Activated CD8-positive, alpha-beta T cell treated with anti-CD3 and anti-CD28 coated beads for 36 hours (primary cell): Measurements from ENCODE around the gene CHRM1. TPM values are rescaled to one million over a fixed set of nuclear protein-coding genes. Genes with fewer than 3 reads are reported as not detected.
"Not testable (repeated sequence)": the region's sequence is repeated elsewhere in the genome, so short reads cannot be mapped to it uniquely, and the experiment has no call there.

Source experiments
- ATAC-seq: fragments of 200-7000 bp; cut with Tn5 transposase; one replicate; pipeline ENCODE4 v1.10.0; 2021; ENCODE audit warnings: mild to moderate bottlenecking, moderate library complexity
- CTCF ChIA-PET: fragments of 350-600 bp; sonication (Branson Sonifier 250); formaldehyde crosslinking; loops from one replicate; lab custom pipeline; 2021; ENCODE audit warnings: antibody characterized with exemption; lab: Charles Lee
- POLR2A ChIA-PET: fragments of 350-600 bp; sonication (Branson Sonifier 250); formaldehyde crosslinking; loops from one replicate; lab custom pipeline; 2021; ENCODE audit warnings: antibody characterized with exemption; lab: Charles Lee
- DNase-seq: peaks from one replicate; pipeline ENCODE4 v3.0.0-alpha.2; 2020
- H3K27ac Mint-ChIP-seq: one replicate; pipeline ENCODE4 v1.8.0; 2021; ENCODE audit warnings: mild to moderate bottlenecking, mixed read lengths
- H3K27me3 Mint-ChIP-seq: one replicate; pipeline ENCODE4 v1.8.0; 2021; ENCODE audit warnings: mixed read lengths
- H3K36me3 Mint-ChIP-seq: one replicate; pipeline ENCODE4 v1.8.0; 2021; ENCODE audit warnings: low read depth, mixed read lengths
- H3K4me1 Mint-ChIP-seq: one replicate; pipeline ENCODE4 v1.8.0; 2021; ENCODE audit warnings: low read depth, mixed read lengths
- H3K4me3 Mint-ChIP-seq: one replicate; pipeline ENCODE4 v1.8.0; 2021; ENCODE audit warnings: mild to moderate bottlenecking, moderate library complexity, mixed read lengths
- H3K9me3 Mint-ChIP-seq: one replicate; pipeline ENCODE4 v1.8.0; 2021; ENCODE audit warnings: mixed read lengths
- intact Hi-C: fragments of 100-400 bp; cut with micrococcal nuclease; formaldehyde crosslinking; loops from one replicate; pipeline ENCODE4 v1.10.0; 2022
- total RNA-seq, 2 experiments: library from RNA; stranded (reverse); gene quantifications; one replicate each; pipeline ENCODE4 v1.2.3, GENCODE V29; 2021
- TF ChIP-seq, protein P1 (sequence below): fragments of 200-600 bp; IDR thresholded peaks from one replicate; pipeline ENCODE4 v1.8.0; 2022; ENCODE audit warnings: antibody characterized with exemption, mild to moderate bottlenecking

Gene CHRM1
- total RNA-seq, 2 experiments from 2014 or later = not detected

- intact Hi-C loops = no loop called here
- H3K4me1 Mint-ChIP-seq = peaks cover 12% of the 10 kb centered on the region
- no peaks in the 10 kb centered on the region for H3K27me3 Mint-ChIP-seq
- no peaks in the 10 kb centered on the region for H3K9me3 Mint-ChIP-seq
- CTCF ChIA-PET = interaction anchor here (1.3 to 2.5 kb wide), 2 partner anchors 13 to 89 kb away, joined by 4 to 9 read pairs; no protein-coding TSS in a partner anchor
- ATAC-seq (no peak), DNase-seq (no peak)
- no peak overlapping the region for H3K4me3 Mint-ChIP-seq
- TF ChIP-seq, protein P1, sequence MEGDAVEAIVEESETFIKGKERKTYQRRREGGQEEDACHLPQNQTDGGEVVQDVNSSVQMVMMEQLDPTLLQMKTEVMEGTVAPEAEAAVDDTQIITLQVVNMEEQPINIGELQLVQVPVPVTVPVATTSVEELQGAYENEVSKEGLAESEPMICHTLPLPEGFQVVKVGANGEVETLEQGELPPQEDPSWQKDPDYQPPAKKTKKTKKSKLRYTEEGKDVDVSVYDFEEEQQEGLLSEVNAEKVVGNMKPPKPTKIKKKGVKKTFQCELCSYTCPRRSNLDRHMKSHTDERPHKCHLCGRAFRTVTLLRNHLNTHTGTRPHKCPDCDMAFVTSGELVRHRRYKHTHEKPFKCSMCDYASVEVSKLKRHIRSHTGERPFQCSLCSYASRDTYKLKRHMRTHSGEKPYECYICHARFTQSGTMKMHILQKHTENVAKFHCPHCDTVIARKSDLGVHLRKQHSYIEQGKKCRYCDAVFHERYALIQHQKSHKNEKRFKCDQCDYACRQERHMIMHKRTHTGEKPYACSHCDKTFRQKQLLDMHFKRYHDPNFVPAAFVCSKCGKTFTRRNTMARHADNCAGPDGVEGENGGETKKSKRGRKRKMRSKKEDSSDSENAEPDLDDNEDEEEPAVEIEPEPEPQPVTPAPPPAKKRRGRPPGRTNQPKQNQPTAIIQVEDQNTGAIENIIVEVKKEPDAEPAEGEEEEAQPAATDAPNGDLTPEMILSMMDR = no peak
- POLR2A ChIA-PET = interaction anchor here (1.4 to 1.7 kb wide), 3 partner anchors 19 to 35 kb away, joined by 5 to 8 read pairs (median 6); no protein-coding TSS in a partner anchor
- H3K36me3 Mint-ChIP-seq = peaks cover 35% of the 10 kb centered on the region
- no peak overlapping the region for H3K27ac Mint-ChIP-seq
Measured at GRCh38 chr11:62875698-62876478, 45.3 kb downstream of the CHRM1 start.

GRCh38 chr11:62874851-62875250 lies 46.3 kb downstream of the CHRM1 start:
- ChIA-PET CTCF (interaction anchor here (0.9 to 2.5 kb wide), 3 partner anchors 9 to 88 kb away, joined by 3 to 9 read pairs (median 6); no protein-coding TSS in a partner anchor), POLR2A (interaction anchor here (1.4 to 1.5 kb wide), 2 partner anchors 20 to 34 kb away, joined by 8 read pairs; no protein-coding TSS in a partner anchor)
- peaks cover 7% of the 10 kb centered on the region for H3K4me1 Mint-ChIP-seq
- H3K36me3 Mint-ChIP-seq = peaks cover 29% of the 10 kb centered on the region
- intact Hi-C loops = no loop called here
- TF ChIP-seq, protein P1 = no peak
- H3K4me3 Mint-ChIP-seq = no peak overlapping the region
- no peaks in the 10 kb centered on the region for H3K27me3 Mint-ChIP-seq
- H3K27ac Mint-ChIP-seq = no peak overlapping the region
- no peak for DNase-seq
- no peak for ATAC-seq
- no peaks in the 10 kb centered on the region for H3K9me3 Mint-ChIP-seq

DNA sequence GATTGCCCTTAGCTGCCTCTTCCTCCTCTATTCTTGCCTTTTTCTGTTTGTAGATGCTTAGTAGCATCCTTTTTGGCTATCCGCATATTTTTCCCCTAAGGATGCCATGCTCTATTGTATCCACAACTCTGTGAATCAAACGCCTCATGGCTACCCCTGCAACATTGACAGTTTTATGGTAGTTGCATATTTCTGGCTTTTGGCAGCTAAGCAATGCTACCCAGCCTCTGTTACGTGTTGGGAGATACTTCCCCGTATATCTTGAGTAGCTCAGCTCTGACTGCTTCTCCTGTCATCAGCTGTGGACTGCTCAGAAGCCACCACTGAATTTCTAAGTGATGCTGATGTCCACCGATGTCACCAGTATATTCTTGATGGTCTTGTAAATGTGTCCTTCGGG lies 55.5 kb downstream of the CHRM1 start:
- Mint-ChIP-seq H3K27ac (no peak overlapping the region), H3K9me3 (no peaks in the 10 kb centered on the region), H3K4me1 (peaks cover 20% of the 10 kb centered on the region), H3K4me3 (no peak overlapping the region), H3K36me3 (peaks cover 8% of the 10 kb centered on the region), H3K27me3 (no peaks in the 10 kb centered on the region)
- DNase-seq = no peak
- CTCF ChIA-PET = interaction anchor here (1.0 to 2.3 kb wide), 5 partner anchors 9 to 273 kb away, joined by 3 to 7 read pairs (median 3); partner anchors contain the start of genes POLR2G and SLC3A2
- ATAC-seq = no peak
- POLR2A ChIA-PET = interaction anchor here (0.7 to 5.7 kb wide), 5 partner anchors 10 to 119 kb away, joined by 3 to 49 read pairs (median 11); partner anchors contain the start of gene SLC3A2
- intact Hi-C loops = no loop called here
- TF ChIP-seq, protein P1 = no peak

DNA sequence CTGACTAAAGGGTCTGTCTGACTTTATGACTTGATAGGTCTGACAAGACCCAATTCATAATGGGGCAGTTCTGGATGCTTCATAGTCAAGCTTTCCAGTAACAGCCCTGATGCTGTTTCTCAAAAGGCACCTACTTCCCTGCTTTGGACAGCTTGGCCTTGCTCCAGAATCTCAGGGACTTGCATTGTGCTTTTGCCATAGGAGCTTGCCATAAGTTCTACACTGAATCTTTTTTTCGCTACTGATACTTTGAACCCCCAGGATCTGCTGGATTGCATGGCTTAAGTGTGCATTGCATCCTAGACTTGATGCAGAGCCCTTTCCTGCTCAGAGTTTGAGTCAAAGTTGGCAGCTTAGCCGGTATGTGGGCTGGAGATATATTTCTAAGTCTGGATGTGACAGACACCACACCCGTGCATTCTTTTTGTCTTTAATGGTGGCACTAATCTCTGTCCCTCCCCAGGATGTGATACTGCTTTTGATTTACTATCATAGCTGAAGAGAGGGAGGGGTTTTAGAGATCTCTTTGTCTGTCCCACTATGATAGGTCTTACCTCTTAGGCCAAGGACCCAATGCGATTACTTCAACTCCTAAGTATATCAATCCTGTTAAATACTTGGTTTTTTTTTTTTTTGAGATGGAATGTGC lies 57.4 kb downstream of the CHRM1 start:
- ChIA-PET CTCF (interaction anchor here (0.9 to 4.7 kb wide), 9 partner anchors 8 to 133 kb away, joined by 3 to 47 read pairs (median 3); partner anchors contain the start of gene TMEM179B), POLR2A (interaction anchor here (0.6 to 5.7 kb wide), 7 partner anchors 8 to 102 kb away, joined by 3 to 49 read pairs (median 7); partner anchors contain the start of genes POLR2G, SLC3A2 and TEX54)
- ATAC-seq (no peak), DNase-seq (no peak)
- Mint-ChIP-seq H3K27me3 (no peaks in the 10 kb centered on the region), H3K9me3 (no peaks in the 10 kb centered on the region), H3K36me3 (peaks cover 11% of the 10 kb centered on the region), H3K4me1 (peaks cover 29% of the 10 kb centered on the region), H3K4me3 (no peak overlapping the region), H3K27ac (no peak overlapping the region)
- TF ChIP-seq, protein P1 = no peak
- intact Hi-C loops = no loop called here

DNA sequence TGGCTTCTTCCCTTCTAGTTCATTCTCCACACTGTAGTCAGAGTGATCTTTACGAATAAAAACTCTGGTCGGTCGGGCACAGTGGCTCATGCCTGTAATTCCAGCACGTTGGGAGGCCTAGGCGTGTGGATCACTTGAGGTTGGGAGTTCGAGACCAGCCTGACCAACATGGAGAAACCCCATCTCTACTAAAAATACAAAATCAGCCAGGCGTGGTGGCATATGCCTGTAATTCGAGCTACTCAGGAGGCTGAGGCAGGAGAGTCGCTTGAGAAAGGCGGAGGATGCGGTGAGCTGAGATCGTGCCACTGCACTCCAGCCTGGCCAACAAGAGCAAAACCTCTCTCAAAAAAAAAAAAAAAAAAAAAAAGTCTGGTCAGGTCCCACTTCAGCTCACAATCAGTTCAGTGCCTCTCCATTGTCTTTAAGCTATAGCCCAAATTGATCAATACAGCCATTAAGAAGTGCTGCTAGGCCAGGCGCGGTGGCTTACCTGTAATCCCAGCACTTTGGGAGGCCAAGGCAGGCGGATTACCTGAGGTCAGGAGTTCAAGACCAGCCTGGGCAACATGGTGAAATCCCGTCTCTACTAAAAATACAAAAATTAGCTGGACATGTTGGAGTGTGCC lies 59.5 kb downstream of the CHRM1 start:
- ChIA-PET CTCF (interaction anchor here (0.7 to 4.7 kb wide), 10 partner anchors 8 to 437 kb away, joined by 3 to 47 read pairs (median 3); partner anchors contain the start of genes TEX54 and TMEM179B), POLR2A (interaction anchor here (0.6 to 5.7 kb wide), 9 partner anchors 8 to 235 kb away, joined by 3 to 31 read pairs (median 4); partner anchors contain the start of genes POLR2G, SLC3A2 and STX5)
- intact Hi-C loops = loop anchor here (1.0 kb wide), 1 partner anchor 75 kb away; no protein-coding TSS in a partner anchor
- Mint-ChIP-seq H3K27ac (peak overlapping the region; percentile 61), H3K4me1 (peaks cover 40% of the 10 kb centered on the region), H3K36me3 (peaks cover 25% of the 10 kb centered on the region)
- not testable (repeated sequence) for H3K27me3 Mint-ChIP-seq, ATAC-seq, DNase-seq, H3K4me3 Mint-ChIP-seq, H3K9me3 Mint-ChIP-seq
